ENCODE measurements around the gene PDE4D. TPM values are rescaled to one million over a fixed set of nuclear protein-coding genes. Genes with fewer than 3 reads are reported as not detected.

The PDE4D gene
- total RNA-seq, 1 donor from 2014 or later: 34.5 TPM

- intact Hi-C loops (cut with micrococcal nuclease): no loop called here
- Histone ChIP-seq H3K27ac (replicated peaks) (peak overlapping the region; percentile 35), H3K4me1 (peaks cover 36% of the 10 kb centered on the region), H3K4me3 (peak overlapping the region; percentile 71), H3K9me3 (replicated peaks) (no peaks in the 10 kb centered on the region), H3K27me3 (ENCODE audit: low read depth) (peaks cover 60% of the 10 kb centered on the region), H3K36me3 (no peaks in the 10 kb centered on the region)
- TF ChIP-seq CTCF (IDR thresholded peaks at IDR 0.05; ENCODE audit: borderline replicate concordance): no peak
- DNase-seq: no peak
Observed at GRCh38 chr5:59769041-59769360, 124.5 kb downstream of the PDE4D start.

GRCh38 chr5:59768152-59769040, 125.1 kb downstream of the PDE4D start:
- intact Hi-C loops (cut with micrococcal nuclease): no loop called here
- DNase-seq: peak; percentile 25
- peaks cover 36% of the 10 kb centered on the region for H3K4me1 ChIP-seq
- no peak for TF ChIP-seq CTCF (IDR thresholded peaks at IDR 0.05; ENCODE audit: borderline replicate concordance)
- peak overlapping the region; percentile 35 for H3K27ac ChIP-seq (replicated peaks)
- H3K4me3 ChIP-seq: peak overlapping the region; percentile 71
- no peaks in the 10 kb centered on the region for H3K36me3 ChIP-seq
- H3K27me3 ChIP-seq (ENCODE audit: low read depth): peaks cover 60% of the 10 kb centered on the region
- no peaks in the 10 kb centered on the region for H3K9me3 ChIP-seq (replicated peaks)

- Histone ChIP-seq H3K27ac (replicated peaks) (no peak overlapping the region), H3K4me3 (peak overlapping the region; percentile 71)
Observed at GRCh38 chr5:59767681-59768151, 125.8 kb downstream of the PDE4D start.

GRCh38 chr5:59767211-59767605, 126.3 kb downstream of the PDE4D start:
- H3K4me3 ChIP-seq: peak overlapping the region; percentile 71
- intact Hi-C loops (cut with micrococcal nuclease): no loop called here
- no peaks in the 10 kb centered on the region for H3K9me3 ChIP-seq (replicated peaks)
- TF ChIP-seq CTCF (IDR thresholded peaks at IDR 0.05; ENCODE audit: borderline replicate concordance): no peak
- no peak for DNase-seq
- peaks cover 60% of the 10 kb centered on the region for H3K27me3 ChIP-seq (ENCODE audit: low read depth)
- no peaks in the 10 kb centered on the region for H3K36me3 ChIP-seq
- peaks cover 31% of the 10 kb centered on the region for H3K4me1 ChIP-seq
- H3K27ac ChIP-seq (replicated peaks): no peak overlapping the region

More at GRCh38 chr5:59767681-59768151, 125.8 kb downstream of the PDE4D start:
- H3K36me3 ChIP-seq: no peaks in the 10 kb centered on the region
- intact Hi-C loops (cut with micrococcal nuclease): no loop called here
- peaks cover 60% of the 10 kb centered on the region for H3K27me3 ChIP-seq (ENCODE audit: low read depth)
- TF ChIP-seq CTCF (IDR thresholded peaks at IDR 0.05; ENCODE audit: borderline replicate concordance): no peak
- no peak for DNase-seq
- H3K4me1 ChIP-seq: peaks cover 31% of the 10 kb centered on the region
- no peaks in the 10 kb centered on the region for H3K9me3 ChIP-seq (replicated peaks)

GRCh38 chr5:59766427-59767210, 126.9 kb downstream of the PDE4D start:
- Histone ChIP-seq H3K4me3 (peak overlapping the region; percentile 71), H3K9me3 (replicated peaks) (no peaks in the 10 kb centered on the region), H3K27ac (replicated peaks) (no peak overlapping the region), H3K4me1 (peaks cover 31% of the 10 kb centered on the region), H3K27me3 (ENCODE audit: low read depth) (peaks cover 60% of the 10 kb centered on the region), H3K36me3 (no peaks in the 10 kb centered on the region)
- no peak for DNase-seq
- intact Hi-C loops (cut with micrococcal nuclease): no loop called here
- no peak for TF ChIP-seq CTCF (IDR thresholded peaks at IDR 0.05; ENCODE audit: borderline replicate concordance)

All from left ventricle myocardium inferior (tissue), 1 donor.